Activated CD8-positive, alpha-beta memory T cell treated with anti-CD3 and anti-CD28 coated beads, Interleukin-2, amount 50 U/mL, for 1 hour (primary cell): ENCODE measurements around the gene BCKDHB.

Experiments
- DNase-seq: peaks from one replicate; pipeline ENCODE4 v3.0.0-alpha.2; 2020; ENCODE audit errors: extremely low read depth

BCKDHB gene

GRCh38 chr6:80151635-80152034, 45.2 kb downstream of the BCKDHB start:
- no peak for DNase-seq

- DNase-seq = no peak
Observed at GRCh38 chr6:80154160-80154559, 47.7 kb downstream of the BCKDHB start.

DNA sequence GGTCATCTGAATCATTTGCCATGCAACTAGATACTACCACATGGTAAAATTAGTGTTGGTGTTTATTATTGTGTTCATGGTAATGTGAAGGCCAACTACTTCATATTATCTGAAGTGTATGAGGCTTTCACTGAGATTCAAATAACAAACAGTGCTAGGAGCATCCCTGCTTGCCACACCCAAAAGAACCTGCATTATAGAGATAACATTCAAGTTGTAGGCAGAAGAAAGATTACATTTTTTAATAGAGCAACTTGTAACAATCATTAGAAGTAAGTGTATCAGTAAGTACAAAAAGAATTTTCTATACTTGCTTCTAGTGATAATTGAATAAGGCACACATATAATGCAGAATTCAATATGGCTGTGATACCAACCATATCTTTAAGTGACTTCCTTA, 49.8 kb downstream of the BCKDHB start:
- DNase-seq = no peak

- no peak for DNase-seq
Observed at GRCh38 chr6:80158478-80158989, 52.1 kb downstream of the BCKDHB start.

GRCh38 chr6:80161434-80161833, 55.0 kb downstream of the BCKDHB start:
- DNase-seq = no peak

DNA sequence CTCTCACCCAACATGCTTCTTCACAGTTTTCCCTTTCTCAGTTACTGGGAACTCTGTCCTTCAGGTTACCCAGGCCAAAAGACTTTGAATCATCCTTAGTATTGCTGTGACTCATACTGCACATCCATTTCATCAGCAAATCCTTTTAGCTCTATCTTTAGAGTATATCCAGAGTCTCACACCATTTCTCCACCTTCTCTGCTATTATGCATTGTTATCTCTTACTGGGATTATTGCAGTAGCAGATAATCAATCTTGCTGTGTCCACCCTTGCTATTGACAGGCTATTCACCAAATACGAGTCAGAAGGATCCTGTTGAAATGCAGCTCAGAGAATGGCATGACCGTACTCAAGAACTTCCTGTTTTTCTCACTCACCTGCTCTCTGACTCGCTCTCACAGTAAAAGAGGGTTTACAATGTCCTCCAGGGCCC, 57.3 kb downstream of the BCKDHB start:
- DNase-seq = no peak

DNA sequence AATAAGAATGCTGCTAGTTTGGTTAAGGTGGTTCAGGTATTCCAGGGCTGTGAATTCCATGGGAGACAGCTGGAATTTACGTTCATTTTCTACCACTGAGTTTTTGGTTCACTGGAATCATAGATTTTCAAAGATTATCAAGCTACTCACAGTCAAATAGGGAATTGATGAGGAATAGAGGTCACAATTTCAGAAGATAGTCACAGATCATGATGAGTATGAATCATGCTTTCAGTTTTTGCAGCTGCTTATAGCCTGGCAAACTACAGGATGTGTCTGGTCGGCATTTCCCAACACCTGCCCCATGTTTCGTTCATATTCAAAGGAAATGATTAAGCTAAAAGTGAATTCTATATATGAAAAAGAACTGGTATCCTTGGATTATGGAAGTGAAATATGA, 58.7 kb downstream of the BCKDHB start:
- no peak for DNase-seq

DNA sequence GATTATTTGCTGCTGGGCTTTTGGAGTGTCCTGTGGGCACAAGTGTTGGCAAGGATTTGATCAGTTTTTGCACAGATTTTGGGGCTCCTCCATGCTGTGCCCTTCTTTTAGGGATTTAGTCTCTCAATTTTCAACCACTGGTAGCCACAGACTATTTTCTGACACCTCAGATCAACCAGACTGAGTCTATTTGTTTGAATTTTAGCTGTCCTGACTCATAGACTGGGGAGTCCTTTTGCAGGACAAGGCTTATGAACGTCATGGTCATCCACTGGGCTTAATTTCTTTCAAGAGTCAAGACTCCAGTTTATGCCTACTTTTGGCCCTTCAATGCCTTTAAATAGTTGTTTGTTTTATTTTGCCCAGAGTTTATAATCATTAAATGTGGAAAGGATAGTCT, 59.3 kb downstream of the BCKDHB start:
- DNase-seq = no peak

GRCh38 chr6:80170433-80170832, 64.0 kb downstream of the BCKDHB start:
- DNase-seq = no peak

- DNase-seq = no peak
Observed at GRCh38 chr6:80173411-80173810, 66.9 kb downstream of the BCKDHB start.

DNA sequence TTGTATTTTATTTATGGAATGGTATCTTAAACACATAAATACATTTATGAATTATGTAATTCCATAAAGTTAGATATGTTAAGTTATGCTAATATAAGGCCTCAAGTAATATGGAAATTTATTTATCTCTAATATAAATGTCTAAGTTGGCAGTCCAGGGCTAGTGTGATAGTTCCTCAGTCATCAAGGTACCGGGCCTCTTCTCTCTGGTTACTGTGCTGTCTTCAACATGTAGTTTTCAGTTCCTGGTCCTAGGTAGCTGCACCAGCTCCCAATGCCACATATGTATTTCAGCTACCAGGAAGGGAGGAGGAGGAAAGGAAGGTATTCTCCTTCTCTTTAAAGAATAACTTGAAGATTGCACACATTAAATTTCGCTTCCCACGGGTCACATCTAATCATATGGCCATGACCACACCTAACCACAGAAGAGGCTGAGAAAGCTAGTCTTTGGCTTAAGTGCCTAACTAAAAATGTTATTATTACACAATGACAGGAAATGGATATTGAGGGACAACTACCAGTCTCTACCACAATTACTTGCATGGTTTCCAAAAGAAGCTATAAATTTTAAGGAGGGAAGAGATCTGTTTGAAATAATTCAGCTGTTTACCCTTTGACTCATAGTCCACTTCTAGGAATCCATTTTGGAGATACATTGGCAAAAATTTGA, 68.6 kb downstream of the BCKDHB start:
- no peak for DNase-seq

GRCh38 chr6:80179695-80180094, 73.2 kb downstream of the BCKDHB start:
- no peak for DNase-seq

DNA sequence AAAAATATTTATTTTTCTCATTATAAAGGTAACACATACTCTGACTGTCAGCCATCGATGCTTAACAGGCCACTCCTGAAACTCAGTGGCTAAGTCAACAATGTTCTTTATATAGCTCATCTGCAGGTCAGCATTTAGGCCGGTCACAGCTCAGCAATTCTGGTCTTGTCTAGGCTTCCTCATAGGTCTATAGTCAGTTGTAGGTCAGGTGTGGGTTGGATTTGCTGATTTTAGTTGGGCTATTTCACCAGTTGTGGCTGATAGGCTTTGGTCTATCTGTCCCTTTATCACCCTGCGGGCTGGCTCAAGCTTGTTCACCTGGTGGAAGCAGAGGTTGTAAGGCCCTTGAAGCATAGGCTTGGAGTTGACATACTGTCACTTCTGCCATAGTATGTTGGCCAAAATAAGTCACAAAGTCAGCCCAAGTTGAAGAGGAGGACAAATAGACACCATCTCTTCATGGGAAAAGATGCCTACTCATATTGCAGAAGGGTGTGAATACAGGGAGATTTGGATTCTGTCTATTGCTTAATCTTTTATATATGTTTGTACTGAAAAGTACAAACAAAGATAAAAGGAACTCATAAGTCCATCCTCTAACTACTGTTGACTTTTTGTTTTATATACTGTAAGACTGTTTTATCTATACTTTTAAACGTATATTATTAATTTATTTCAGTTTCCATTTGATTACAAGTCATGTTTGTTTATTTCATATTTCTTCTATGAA, 75.0 kb downstream of the BCKDHB start:
- no peak for DNase-seq

DNA sequence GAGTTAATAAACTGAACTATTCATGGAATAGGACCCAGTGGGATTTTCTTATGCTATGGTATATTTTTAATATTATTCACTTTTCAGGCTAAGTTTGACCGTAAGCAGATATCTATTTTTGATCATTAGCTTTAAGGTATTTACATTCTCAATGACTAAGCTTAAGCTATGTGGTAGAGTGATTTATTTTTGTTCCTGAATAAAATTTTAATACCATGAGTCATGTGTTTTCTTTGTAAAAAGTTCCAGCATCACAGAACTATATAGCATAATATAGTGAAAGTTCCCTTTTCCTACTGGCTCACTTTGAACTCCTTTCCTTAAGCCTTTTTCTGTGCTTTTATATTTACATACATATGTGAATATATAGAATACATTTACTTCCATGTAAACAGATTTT, 75.8 kb downstream of the BCKDHB start:
- no peak for DNase-seq

DNA sequence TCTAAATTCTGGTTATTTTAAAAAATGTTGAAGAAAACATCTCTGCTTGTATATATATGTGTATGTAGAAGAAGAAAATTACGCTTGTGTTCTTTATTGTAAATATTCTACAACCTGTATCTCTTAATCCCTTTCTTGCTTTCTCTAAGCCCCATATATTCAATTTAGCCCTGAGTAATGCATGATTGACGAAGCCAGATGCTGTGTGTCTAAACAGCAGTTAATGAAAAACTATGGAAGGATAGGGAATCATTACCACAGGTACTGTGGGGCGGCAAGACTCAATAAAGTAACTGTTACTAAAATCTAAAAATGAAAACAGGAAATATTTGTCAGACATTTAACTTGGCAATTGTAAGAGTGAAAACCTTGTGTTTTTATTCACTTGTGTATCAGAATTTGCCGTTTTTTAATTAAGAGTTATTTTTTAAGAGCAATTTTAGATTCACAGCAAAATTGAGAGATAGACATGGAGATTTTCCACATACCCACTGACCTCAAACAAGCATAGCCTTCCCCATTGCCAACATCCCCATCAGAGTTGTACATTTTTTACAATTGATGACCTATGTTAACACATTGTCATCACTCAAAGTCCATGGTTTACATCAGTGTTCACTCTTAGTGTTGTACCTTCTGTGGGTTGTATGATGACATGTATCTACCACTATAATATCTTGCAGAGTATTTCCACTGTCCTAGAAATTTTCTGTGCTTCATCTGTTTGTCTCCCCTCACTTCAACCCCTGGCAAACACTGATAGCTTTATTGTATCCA, 76.7 kb downstream of the BCKDHB start:
- DNase-seq = no peak

- DNase-seq = no peak
Observed at GRCh38 chr6:80185492-80185891, 79.0 kb downstream of the BCKDHB start.

DNA sequence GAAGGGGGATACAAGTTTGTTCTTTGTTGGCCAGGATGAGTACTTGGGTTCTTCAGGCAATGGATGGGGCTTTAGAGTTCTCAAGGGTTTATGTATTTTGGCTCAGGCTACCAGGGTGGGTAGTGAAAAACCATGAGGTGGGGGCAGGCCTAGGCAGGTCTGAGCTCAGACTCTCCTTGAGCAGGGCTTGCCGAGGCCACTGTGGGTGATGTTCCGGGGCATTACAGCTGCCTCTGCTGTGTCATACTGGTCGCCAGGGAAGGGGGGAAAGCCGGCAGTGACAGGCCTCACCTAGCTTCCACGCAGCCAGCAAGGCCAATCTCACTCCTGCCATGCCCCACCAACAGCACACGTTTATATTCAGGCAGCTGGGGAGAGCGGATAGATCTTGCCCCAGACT, 79.6 kb downstream of the BCKDHB start:
- no peak for DNase-seq

DNA sequence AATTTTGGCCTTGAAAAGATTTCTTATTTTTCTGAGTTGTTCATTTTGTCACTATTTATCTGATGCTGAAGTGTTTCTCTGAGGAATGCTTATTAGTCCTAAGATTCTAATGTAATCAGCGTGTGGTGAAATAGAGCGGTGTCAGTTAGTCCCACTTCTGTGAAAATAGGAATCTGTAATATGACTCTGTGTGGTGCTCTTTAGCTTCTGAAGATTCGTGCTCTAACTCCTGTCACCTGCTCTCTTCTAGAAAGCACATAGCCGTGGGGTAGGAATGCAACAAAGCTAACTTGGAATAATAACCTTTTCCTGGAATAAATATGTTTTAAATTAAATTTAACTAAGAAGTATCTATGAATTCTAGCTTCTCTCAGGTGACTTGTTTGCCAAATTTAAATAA, 90.4 kb downstream of the BCKDHB start:
- no peak for DNase-seq

DNA sequence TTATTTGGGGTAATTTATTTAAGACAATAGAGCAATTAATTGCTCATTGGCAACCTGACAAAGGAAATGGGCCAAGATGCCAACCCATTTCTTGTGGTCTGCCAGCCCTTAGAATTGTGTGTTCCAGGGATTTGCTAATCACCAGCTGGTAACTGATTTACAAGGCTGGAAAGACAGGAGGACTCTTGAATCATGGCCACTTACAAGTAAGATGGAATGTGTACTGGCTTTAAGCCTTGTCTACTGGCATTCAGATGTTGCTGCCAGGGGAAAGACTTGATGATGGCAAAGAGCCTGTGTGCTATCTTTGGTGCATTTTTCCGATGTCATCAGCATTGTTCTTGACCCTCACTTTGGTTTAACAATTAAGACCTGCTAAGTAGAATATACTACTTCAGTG, 91.0 kb downstream of the BCKDHB start:
- DNase-seq = no peak

GRCh38 chr6:80197986-80198385, 91.5 kb downstream of the BCKDHB start:
- DNase-seq = no peak

DNA sequence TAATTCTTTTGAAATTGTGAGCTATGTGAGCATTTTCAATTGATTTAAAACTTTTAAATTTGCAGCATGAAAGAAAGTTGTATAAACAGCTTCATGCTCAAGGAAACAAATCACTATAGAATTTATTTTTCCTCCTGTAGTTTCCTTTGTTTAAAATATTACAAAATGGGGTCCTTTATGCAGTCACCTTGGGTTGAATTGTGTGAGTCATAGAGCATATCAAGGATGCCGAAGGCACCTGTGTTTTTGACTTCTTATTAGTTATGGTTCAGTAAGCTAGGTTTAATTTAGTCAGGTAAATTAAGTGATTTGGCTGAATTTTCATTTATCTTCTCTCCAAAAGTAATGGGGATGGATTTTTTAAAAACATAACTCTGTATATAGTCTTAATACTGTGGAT, 96.8 kb downstream of the BCKDHB start:
- no peak for DNase-seq

DNA sequence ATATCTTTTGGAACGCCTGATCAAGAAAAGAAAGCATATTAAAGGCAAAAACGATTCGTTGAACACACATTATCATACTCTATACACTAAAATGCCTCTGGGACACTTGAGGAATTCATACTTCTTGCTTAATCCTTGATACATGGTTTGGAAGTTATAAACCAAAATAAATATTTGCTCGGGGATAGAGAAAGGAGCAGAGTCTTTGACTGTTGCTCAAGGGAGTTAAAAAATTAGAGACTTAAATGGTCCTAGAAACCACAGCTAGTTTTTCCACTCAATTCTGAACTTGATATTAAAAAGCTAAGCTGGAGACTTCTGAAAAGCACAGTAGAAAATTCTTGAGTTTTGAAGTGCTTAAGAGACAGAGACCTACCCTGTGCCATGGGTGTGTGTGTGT, 98.9 kb downstream of the BCKDHB start:
- DNase-seq = no peak

- no peak for DNase-seq
Observed at GRCh38 chr6:80206758-80207157, 100.3 kb downstream of the BCKDHB start.
